GM12891 (cell line): ENCODE data around the gene RIC1.

Experiments
- POLR2A ChIP-seq: IDR thresholded peaks from 2 replicates; pipeline ENCODE4 v1.6.1; 2011; ENCODE audit warnings: low read depth, low read length, control low read depth
- POLR2AphosphoS5 ChIP-seq: IDR thresholded peaks from 2 replicates; pipeline ENCODE4 v1.6.1; 2011; ENCODE audit warnings: low read depth, low read length, control low read depth
- POU2F2 ChIP-seq: IDR thresholded peaks from 2 replicates; pipeline ENCODE4 v1.6.1; 2011; ENCODE audit warnings: low read depth, mild to moderate bottlenecking, control low read depth, low read length, moderate library complexity
- SPI1 ChIP-seq: IDR thresholded peaks from 2 replicates; pipeline ENCODE4 v1.6.1; 2011; ENCODE audit warnings: low read depth, low read length, control low read depth
- TAF1 ChIP-seq: IDR thresholded peaks from 2 replicates; pipeline ENCODE4 v1.6.1; 2011; ENCODE audit warnings: low read depth, low read length, control low read depth

GRCh38 chr9:5813824-5814223, 184.9 kb downstream of the RIC1 start:
- TF ChIP-seq SPI1 (no peak), POLR2A (no peak), POLR2AphosphoS5 (no peak), TAF1 (no peak), POU2F2 (no peak)
